ENCODE measurements around the gene CD163.

GRCh38 chr12:7496451-7496850 lies 7.1 kb downstream of the CD163 start:
- TF ChIP-seq, protein P1, sequence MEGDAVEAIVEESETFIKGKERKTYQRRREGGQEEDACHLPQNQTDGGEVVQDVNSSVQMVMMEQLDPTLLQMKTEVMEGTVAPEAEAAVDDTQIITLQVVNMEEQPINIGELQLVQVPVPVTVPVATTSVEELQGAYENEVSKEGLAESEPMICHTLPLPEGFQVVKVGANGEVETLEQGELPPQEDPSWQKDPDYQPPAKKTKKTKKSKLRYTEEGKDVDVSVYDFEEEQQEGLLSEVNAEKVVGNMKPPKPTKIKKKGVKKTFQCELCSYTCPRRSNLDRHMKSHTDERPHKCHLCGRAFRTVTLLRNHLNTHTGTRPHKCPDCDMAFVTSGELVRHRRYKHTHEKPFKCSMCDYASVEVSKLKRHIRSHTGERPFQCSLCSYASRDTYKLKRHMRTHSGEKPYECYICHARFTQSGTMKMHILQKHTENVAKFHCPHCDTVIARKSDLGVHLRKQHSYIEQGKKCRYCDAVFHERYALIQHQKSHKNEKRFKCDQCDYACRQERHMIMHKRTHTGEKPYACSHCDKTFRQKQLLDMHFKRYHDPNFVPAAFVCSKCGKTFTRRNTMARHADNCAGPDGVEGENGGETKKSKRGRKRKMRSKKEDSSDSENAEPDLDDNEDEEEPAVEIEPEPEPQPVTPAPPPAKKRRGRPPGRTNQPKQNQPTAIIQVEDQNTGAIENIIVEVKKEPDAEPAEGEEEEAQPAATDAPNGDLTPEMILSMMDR (IDR thresholded peaks at IDR 0.05): no peak
- TF ChIP-seq EZH2 (IDR thresholded peaks at IDR 0.05): no peak
- no peak for TF ChIP-seq EZH2phosphoT487 (IDR thresholded peaks at IDR 0.05)
